CD1c-positive myeloid dendritic cell (primary cell): ENCODE data around the gene RSBN1L.

ENCODE experiments used
- DNase-seq: peaks from one replicate; pipeline ENCODE4 v3.0.0-alpha.2; 2016; ENCODE audit errors: extremely low spot score

Gene RSBN1L

GRCh38 chr7:77802557-77803405, 106.5 kb downstream of the RSBN1L start:
- peak; percentile 40 for DNase-seq

DNA sequence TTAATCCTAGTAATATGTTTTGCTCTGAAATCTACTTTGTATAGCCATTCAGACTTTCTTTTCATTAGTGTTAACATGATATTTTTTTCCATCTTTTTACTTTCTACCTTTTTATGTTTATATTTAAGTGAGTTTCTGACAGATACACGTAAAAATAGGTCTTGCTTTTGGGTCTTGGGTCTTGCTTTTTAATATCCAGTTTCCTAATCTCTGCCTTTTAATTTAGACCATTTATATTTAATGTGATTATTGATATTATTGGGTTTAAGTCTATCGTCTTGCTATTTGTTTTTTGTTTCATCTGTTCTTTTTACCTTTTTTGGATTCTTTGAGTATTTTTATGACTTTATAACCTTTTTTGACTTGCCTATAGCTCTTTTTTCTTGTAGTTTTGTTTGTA, 110.2 kb downstream of the RSBN1L start:
- no peak for DNase-seq

DNA sequence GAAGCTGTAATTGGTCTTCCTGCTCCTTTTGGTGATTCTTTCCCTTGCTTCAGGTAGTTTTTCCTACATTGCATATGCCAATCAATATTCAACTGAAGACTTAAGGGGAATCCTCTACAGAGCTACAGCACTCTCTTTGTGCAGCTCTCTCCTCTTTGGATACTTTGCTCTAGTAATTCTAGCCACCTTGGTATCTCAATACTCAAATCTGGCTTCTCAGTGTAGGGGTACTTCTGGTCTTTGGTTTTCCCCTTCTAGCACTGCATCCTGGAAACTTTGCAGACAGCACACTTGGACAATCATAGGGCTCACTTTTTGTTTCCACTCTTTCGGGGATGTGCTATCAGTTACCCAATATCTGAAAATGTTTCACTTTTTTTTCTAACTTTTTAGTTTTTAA, 112.3 kb downstream of the RSBN1L start:
- DNase-seq, result no peak

GRCh38 chr7:77811516-77812289, 115.4 kb downstream of the RSBN1L start:
- DNase-seq, result no peak

DNA sequence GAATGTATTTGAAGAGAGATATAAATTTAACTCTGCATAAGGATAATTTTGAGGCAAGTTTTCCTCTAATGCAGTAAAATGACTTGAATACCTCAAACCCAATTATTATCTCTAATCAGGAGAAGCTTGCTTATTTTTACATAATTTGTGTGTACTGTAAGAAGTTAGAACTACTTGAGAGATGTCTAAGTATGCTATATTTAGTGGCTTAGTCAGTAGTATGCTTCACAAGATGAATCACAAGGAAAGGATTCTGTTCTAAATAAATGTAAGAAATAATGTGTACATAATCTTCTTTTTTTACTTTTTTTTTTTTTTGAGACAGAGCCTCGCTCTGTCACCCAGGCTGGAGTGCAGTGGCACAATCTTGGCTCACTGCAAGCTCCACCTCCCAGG, 116.0 kb downstream of the RSBN1L start:
- no peak for DNase-seq

- DNase-seq, result no peak
These were observed 116.9 kb downstream of the RSBN1L start for GRCh38 chr7:77813180-77813579.

DNA sequence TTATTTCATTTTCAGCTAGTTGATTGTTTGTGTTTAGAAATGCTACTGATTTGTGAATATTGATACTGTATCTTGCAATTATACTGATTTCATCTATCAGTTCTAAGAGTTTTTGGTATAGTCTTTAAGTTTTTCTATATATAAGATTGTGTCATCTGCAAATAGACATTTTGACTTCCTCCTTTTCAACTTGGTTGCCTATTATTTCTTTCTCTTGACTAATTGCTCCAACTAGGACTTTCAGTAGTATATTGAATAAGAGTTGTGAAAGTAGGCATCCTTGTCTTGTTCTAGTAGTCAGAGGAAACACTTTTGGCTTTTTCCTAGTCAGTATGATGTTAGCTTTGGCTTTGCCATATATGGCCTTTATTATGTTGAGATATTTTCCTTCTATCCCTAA, 122.8 kb downstream of the RSBN1L start:
- no peak for DNase-seq

GRCh38 chr7:77820967-77821366, 124.7 kb downstream of the RSBN1L start:
- DNase-seq, result no peak

GRCh38 chr7:77822269-77822668, 126.0 kb downstream of the RSBN1L start:
- no peak for DNase-seq

GRCh38 chr7:77823787-77824186, 127.5 kb downstream of the RSBN1L start:
- no peak for DNase-seq

GRCh38 chr7:77824636-77825035, 128.4 kb downstream of the RSBN1L start:
- DNase-seq, result no peak

- DNase-seq, result peak; percentile 56
These were observed 128.9 kb downstream of the RSBN1L start for GRCh38 chr7:77825131-77825530.

GRCh38 chr7:77826300-77826699, 130.0 kb downstream of the RSBN1L start:
- DNase-seq, result no peak

- DNase-seq, result no peak
These were observed 131.7 kb downstream of the RSBN1L start for GRCh38 chr7:77827999-77828398.

GRCh38 chr7:77830649-77831355, 134.5 kb downstream of the RSBN1L start:
- DNase-seq, result no peak

GRCh38 chr7:77831481-77831880, 135.2 kb downstream of the RSBN1L start:
- DNase-seq, result no peak

DNA sequence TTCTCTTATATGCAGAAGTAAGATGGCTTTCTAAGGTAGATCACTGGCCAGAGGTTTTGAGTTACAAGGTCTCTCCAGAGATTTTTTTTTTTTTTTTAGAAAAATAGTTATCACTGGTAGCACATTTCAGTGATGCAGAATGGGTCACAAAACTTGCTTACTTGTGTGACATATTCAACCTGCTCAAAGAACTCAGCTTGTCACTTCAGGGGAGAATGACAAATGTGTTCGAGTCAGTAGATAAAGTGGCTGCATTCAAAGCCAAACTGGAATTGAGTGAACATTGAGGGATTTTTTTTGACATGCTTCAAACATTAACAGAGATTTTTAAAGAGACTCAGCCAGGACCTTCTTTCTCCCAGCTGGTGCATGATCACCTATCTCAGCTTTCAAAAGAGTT, 135.7 kb downstream of the RSBN1L start:
- no peak for DNase-seq
